Cerebellar cortex (tissue), 1 donor: ENCODE measurements around the gene EIF4EBP2.

Source experiments
- DNase-seq: peaks from one replicate; pipeline ENCODE4 v3.0.0-alpha.2; 2015; ENCODE audit warnings: low spot score

The EIF4EBP2 gene

DNA sequence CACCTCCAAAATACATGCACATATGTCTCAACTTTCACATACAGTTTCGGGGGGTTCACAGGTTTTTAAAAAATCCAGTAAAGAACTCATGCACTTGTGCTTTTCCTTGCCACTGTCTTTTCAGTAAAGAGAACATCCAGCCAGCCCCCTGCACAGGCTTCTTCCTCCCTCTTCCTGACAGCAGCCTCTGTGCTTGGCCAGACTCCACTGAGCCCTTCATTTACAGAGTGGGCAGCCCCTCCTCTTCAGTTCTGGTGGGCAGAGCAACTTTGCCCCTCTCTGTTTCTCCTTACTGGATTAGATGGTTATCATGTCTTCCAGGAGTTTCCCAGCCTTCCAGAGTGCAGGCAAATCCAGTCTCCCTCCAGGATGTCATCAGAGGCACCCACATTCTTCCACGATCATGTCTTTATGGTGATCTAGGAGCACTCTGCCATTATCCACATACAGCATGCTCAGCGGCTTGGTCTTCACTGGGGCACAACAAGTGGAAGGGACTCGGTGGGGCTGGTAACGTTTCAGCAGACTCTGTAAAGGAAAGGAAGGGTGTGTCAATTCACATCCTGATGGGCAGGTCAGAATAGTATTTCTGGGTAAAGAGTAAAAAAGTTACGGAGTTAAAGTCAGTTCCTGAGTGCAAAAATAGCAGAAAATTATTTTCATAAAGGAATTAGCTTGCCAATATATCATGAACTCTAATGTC is 28.8 kb downstream of the EIF4EBP2 start:
- DNase-seq = no peak

- no peak for DNase-seq
Measured at GRCh38 chr10:70433581-70434280, 29.8 kb downstream of the EIF4EBP2 start.

GRCh38 chr10:70435241-70436085 is 31.5 kb downstream of the EIF4EBP2 start:
- DNase-seq = no peak

DNA sequence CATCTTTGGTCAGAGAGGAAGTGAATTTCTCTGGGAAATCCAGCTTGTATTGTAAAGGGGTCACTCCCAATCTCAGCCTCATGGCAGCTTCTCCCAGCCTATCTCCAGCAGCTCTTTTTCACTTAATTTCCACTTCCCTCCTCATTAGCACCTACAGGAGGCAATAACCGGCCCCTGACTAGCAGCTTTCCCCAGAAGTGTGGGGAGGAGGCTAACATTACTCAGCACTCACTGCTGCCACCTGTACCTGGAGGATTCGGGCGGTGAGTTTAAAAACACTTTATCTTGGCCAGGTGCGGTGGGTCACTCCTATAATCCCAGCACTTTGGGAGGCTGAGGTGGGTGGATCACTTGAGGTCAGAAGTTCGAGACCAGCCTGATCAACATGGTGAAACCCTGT is 33.8 kb downstream of the EIF4EBP2 start:
- no peak for DNase-seq

DNA sequence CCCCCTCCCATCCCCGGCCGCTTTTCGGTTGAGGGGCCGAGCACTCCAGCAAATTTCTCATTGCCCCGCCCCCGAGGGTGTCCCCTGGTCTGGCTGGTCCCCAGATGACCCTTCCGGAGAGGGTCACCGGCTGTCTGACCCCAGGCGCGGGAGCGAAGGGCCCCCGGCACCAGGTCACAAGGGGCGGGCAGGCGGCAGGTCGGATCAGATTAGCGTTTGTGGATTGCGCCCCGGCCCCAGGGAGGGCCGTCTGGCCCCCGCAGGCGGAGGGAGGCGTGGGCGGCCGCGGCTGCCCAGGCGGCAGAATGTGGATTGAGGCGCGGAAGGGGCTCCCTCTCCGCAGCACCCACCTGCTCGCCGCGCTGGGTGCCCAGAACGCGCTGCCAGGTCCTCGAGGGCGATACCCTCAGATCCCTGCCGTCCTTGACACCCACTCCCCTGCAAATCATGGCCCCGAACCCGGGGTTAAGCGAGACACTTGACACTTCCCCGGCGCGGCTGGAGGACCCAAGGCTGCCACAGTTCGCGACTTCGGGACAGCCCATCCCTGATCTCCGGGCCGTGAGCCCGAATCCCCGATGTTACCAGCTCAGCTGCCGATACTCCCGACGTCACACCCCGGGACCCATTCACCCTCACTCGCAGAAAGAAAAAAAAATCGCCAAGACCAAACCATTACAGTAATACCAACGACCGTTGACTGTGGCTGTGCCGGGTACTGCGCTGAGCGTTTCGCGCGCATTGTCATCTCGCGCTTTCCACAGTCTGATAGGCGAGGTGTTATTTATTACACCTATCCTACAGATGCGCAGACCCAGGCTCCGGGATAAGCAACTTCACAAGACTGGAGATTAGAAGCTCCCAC is 36.6 kb downstream of the EIF4EBP2 start:
- no peak for DNase-seq

DNA sequence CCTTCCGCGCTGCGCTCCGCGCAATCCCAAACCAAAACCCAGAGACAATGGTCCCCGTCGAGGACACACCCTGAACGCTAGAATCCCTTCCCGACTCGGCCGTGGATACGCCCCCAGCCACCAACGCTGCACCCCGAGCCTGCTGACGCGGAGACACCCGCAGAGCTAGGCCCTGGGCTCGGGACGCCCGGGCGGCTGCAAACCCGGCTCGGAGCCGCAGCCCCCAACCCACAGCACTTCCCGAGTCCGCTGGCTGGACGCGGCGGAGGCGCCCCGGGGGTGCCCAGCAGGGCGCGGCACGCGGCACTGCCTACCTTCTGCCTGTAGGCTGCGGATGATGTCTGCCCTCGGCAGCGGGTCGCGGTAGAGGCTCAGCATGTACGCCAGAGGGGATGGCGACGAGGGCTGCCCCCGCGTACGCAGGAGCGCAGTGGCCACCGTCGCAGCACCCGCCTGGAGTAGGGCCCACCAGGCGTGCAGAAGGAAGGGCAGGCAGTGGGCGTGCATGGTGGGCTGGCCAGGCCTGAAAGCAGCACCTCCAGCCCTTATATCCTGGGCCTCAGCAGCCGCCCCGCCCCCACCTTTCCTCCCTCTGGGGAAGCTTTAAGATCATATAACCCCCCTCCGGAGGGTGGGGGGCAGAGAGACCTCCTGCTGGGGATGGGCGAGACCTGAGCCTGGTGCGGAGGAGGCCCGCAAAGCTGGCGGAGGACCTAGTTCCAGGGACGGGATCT is 37.4 kb downstream of the EIF4EBP2 start, which contains the start of gene NODAL:
Gene NODAL, minus strand, starts transcription at position 521 of the 734 bp plus-strand sequence. Its CDS starts 14 bp downstream, at position 507.
- no peak for DNase-seq

GRCh38 chr10:70441895-70442309 is 38.0 kb downstream of the EIF4EBP2 start:
- DNase-seq = no peak

GRCh38 chr10:70442332-70442988 is 38.5 kb downstream of the EIF4EBP2 start:
- DNase-seq = no peak

DNA sequence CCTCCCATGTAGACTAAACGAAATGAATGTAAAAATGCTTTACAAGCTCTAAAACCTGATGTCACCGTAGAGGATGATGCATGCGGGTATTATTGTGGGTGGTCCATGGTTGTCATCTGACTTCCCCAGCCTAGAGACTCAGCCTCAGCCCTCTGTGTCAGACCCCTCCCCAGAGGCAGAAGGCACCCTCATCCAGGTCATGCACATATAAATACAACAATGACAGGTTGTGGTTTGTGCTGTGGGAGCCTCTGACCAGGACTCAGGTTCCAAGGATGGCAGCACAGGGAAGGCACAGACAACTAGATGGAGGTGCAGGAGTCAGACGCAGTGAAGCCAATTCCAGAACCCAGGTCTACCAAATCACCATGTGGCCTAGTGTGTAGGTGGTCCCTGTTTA is 40.8 kb downstream of the EIF4EBP2 start:
- no peak for DNase-seq

GRCh38 chr10:70445718-70446657 is 42.0 kb downstream of the EIF4EBP2 start:
- DNase-seq = no peak

DNA sequence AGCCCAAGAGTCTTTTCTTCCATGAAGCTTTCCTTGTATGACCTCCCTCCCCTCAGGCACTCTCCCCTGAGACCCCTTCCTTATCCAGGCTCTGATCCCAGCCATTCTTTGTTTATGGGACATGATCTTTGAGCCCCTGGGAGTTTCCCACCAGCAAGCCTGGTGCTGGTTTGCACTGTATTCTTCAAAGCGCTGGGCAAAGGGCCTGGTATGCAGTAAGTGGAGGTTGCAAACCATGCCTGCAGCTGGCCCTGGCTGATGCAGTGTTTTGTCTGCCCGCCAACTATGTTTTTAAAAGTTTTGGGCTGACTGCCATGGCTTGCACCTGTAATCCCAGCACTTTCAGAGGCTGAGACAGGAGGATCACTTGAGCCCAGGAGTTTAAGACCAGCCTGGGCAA is 44.3 kb downstream of the EIF4EBP2 start:
- no peak for DNase-seq

DNA sequence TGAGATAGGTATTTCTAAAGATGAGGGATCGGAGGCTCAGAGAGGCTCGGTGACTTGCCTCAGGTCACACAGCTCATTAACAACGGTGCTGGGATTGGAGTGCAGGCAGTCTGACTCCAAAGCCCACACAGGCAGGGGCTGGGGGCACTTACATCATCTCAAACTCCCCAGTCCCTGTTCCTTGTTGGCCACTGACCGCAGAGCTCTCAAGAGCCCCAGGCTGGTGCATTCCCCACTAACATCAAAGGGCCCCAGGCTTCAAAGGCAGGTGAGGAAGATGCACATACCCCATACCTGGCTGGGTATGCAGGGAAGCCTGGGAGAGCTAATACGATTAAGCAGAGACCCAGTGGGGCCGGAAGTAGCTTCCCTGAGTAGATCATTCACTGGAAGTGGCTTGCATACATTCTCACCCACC is 51.3 kb downstream of the EIF4EBP2 start:
- DNase-seq = no peak

DNA sequence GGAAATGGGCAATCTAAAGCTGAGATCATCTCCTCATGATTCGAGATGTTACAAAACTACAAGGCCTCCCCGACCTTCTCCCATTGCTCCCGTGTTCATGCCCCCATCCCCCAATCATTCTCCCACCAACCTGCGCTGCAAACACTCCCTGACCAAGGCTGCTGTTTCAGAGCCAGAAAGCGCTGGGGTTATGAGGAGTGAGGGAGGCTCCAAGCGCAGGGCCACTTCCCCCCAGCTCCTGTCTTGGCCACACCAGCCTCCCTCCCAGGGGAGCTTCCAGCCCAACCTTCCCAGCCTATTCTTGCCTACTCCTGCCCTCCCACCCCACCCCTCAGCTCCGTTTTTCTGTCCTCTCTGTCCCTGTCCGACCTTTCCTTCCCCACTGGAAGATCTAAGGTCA is 52.2 kb downstream of the EIF4EBP2 start:
- no peak for DNase-seq

DNA sequence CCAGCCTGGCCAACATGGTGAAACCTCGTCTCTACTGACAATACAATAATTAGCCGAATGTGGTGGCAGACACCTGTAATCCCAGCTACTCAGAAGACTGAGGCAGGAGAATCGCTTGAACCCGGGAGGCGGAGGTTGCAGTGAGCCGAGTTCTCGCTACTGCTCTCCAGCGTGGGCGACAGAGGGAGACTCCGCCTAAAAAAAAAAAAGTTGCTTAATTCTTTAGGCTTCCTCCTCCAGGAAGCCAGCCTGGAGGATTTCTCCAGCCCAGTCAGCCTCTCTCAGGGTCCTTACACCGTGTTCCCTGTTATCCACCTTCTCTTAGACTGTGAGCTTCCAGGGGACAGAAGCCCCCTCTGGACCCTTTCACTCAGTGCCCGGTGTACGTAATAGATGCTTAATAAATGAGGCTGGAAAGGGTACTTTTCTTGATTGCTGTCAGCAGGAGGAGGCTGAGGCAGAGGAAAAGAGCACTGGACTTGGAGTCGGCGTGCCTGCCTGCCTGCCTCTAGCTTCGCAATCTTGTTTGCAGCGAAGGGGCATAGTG is 53.9 kb downstream of the EIF4EBP2 start:
- DNase-seq = no peak

GRCh38 chr10:70458329-70459060 is 54.5 kb downstream of the EIF4EBP2 start:
- DNase-seq = no peak

DNA sequence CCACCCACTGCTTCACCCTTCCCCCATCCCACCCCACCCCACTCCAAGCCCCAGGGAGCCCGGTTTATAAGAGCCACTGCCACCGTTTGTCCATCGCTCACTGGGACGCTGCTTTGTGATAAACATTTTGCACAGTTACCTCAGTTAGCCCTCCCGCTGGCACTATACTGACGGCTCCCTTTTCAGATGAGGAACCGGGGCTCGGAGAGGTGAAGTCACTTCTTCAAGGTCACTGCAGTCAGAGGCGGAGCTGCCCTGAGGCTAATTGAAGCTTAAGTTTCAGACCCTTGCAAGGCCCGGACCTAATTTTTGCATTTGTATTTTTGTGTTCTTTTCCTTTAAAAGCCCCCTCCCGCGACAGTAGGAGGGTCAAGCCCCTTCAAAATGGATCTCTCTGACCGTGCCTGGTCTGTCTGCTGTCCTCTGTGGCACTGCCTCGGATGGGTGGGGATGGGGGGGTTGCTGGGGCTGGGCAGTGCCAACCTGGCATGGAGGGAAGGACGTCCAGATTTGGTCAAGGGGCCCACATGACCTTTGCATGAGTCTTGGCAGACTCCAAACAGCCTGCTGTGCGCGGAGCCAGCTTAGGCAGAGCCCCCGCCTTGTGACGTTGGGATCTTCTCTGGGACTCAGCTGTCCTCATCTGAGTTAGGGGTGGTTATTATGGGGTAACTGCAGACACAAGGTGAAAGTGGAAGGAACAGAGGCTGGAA is 55.3 kb downstream of the EIF4EBP2 start:
- DNase-seq = no peak

DNA sequence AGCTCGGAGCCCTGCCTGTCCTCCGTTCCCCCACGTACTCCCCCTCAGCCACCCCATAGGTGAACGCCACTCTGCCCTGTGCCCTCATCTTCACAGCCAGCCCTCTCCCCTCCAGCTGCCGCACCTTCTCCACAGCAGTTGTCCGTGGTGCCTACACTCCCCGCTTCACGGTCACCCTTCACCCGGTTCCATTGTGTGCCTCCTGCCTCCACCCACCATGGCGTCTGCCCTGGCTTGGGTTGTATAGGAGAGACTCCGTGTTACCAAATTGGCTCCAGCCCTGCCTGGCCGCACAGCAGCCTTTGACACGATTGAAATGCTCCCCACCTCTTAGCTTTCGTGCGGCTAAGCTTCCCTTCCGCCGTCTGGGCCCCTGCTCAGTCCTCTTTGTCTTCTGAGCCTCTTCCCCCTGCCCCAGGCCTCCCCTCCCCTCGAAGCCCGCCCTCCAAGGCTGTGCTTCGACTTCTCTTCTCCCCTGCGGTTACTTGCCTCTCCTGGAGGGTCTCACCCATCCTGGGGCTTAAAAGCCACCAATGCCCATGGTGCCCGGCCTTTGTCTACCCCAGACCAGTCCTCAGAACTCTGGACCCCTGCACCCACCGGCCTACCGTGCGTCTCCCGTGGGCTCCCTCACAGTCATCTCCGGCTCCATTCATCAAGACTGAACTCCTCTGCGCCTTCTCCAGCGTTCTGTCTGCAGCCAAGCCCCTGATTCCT is 56.0 kb downstream of the EIF4EBP2 start:
- DNase-seq = no peak
